Testis (tissue), 2 donors: Measurements from ENCODE around the gene CTSW.

Source experiments
- CTCF ChIP-seq, 3 experiments: fragments of 450-650 bp in 2 of 3; fragments of 200-600 bp in 1 of 3; sonication (generic) in 1 of 3; IDR thresholded peaks; one replicate each; pipeline ENCODE4 v1.5.1; 2016 to 2019; ENCODE audit warnings: antibody characterized with exemption in 3 of 3, mild to moderate bottlenecking in 2 of 3, moderate library complexity in 1 of 3
- POLR2A ChIP-seq: fragments of 450-650 bp; IDR thresholded peaks from one replicate; pipeline ENCODE4 v1.6.1; 2017; ENCODE audit warnings: antibody characterized with exemption, mild to moderate bottlenecking, moderate library complexity

- TF ChIP-seq POLR2A = no peak
- no peak for TF ChIP-seq CTCF (IDR thresholded peaks at IDR 0.05)
Measured at GRCh38 chr11:65896034-65896999, 16.7 kb downstream of the CTSW start.
